ENCODE data around the gene SPATA19. TPM values are rescaled to one million over a fixed set of nuclear protein-coding genes. Genes with fewer than 3 reads are reported as not detected.

Gene SPATA19
- total RNA-seq, 1 experiment from 2014 or later = not detected

DNA sequence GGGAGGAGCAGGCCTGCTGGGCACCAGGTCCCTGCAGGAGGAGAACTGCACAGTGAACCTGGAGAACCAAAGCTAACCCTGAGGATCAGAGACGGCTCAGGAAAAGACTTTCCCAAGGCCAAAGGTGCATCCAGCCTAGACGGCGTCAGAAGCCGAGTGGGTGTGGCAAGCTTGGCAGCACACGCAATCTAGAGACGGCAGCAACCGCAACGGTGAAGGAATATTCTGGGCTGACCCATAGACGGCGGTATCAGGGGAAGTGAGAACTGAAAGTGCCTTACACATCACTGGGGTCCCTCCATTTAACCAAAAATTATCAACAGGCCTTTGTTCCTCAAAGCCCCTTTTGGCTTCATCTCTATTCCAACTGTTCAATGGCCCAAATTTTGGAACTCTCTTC, 26.2 kb downstream of the SPATA19 start:
- BruUV-seq (replicated peaks) = no TSS peak

DNA sequence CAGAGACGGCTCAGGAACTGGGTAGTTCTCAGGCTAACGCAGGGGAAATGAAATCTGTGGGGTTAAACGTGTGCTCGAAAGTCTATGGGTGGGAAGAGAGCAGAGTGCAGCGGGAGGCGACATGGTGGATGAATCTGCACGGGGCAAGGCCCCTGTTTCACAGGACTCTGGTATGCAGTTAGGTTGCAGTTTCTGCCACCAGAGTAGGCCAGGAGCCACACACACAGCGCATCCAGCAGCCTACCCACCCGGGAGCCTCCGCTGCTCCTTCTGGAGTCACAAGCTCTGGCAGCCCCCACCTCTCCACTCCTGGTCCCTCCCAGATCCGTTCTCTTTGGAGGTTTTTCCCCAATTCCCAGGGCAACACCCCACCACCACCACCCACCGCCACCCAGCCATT, 27.0 kb downstream of the SPATA19 start:
- H3K27me3 ChIP-seq (ENCODE audit: control insufficient read depth, insufficient read depth, low read length) = peaks cover under 1% of the 10 kb centered on the region; the same call in 1 of the 2 replicates
- no peak overlapping the region for H3K4me3 ChIP-seq (ENCODE audit: low read depth in 2 of 2, low read length in 2 of 2)
- intact Hi-C loops (cut with micrococcal nuclease; ENCODE audit: unreplicated experiment) = no loop called here
- no peaks in the 10 kb centered on the region for H3K36me3 ChIP-seq (ENCODE audit: control insufficient read depth, insufficient read depth, low read length)
- ATAC-seq (no peak), DNase-seq (ENCODE audit: low read depth, low spot score) (no peak)
- CTCF ChIA-PET = no interaction called here
- POLR2A ChIA-PET = no interaction called here
- H3K9me3 ChIP-seq (ENCODE audit: control insufficient read depth, insufficient read depth, low read depth, low read length) = no peaks in the 10 kb centered on the region
- BruUV-seq (replicated peaks) = no TSS peak
- in situ Hi-C loops (cut with HindIII; ENCODE audit: low pct_unique_long_range_greater_than_20kb, low sequenced_read_pairs) = no loop called here
- H3K4me1 ChIP-seq (ENCODE audit: control insufficient read depth, insufficient read depth, low read length) = no peaks in the 10 kb centered on the region
- no peak overlapping the region for H3K27ac ChIP-seq (ENCODE audit: low read length)
- TF ChIP-seq, protein P1, sequence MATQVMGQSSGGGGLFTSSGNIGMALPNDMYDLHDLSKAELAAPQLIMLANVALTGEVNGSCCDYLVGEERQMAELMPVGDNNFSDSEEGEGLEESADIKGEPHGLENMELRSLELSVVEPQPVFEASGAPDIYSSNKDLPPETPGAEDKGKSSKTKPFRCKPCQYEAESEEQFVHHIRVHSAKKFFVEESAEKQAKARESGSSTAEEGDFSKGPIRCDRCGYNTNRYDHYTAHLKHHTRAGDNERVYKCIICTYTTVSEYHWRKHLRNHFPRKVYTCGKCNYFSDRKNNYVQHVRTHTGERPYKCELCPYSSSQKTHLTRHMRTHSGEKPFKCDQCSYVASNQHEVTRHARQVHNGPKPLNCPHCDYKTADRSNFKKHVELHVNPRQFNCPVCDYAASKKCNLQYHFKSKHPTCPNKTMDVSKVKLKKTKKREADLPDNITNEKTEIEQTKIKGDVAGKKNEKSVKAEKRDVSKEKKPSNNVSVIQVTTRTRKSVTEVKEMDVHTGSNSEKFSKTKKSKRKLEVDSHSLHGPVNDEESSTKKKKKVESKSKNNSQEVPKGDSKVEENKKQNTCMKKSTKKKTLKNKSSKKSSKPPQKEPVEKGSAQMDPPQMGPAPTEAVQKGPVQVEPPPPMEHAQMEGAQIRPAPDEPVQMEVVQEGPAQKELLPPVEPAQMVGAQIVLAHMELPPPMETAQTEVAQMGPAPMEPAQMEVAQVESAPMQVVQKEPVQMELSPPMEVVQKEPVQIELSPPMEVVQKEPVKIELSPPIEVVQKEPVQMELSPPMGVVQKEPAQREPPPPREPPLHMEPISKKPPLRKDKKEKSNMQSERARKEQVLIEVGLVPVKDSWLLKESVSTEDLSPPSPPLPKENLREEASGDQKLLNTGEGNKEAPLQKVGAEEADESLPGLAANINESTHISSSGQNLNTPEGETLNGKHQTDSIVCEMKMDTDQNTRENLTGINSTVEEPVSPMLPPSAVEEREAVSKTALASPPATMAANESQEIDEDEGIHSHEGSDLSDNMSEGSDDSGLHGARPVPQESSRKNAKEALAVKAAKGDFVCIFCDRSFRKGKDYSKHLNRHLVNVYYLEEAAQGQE (IDR thresholded peaks at IDR 0.05; ENCODE audit: insufficient read depth in 1 of 2, low read depth in 2 of 2, low read length in 1 of 2) = no peak
- TF ChIP-seq, protein P2, sequence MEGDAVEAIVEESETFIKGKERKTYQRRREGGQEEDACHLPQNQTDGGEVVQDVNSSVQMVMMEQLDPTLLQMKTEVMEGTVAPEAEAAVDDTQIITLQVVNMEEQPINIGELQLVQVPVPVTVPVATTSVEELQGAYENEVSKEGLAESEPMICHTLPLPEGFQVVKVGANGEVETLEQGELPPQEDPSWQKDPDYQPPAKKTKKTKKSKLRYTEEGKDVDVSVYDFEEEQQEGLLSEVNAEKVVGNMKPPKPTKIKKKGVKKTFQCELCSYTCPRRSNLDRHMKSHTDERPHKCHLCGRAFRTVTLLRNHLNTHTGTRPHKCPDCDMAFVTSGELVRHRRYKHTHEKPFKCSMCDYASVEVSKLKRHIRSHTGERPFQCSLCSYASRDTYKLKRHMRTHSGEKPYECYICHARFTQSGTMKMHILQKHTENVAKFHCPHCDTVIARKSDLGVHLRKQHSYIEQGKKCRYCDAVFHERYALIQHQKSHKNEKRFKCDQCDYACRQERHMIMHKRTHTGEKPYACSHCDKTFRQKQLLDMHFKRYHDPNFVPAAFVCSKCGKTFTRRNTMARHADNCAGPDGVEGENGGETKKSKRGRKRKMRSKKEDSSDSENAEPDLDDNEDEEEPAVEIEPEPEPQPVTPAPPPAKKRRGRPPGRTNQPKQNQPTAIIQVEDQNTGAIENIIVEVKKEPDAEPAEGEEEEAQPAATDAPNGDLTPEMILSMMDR (IDR thresholded peaks at IDR 0.05) = no peak
- TF ChIP-seq TCF7L2 (IDR thresholded peaks at IDR 0.05; ENCODE audit: low read depth, low read length) (no peak), SIN3A (IDR thresholded peaks at IDR 0.05; ENCODE audit: borderline replicate concordance, insufficient read depth, low read depth, low read length) (no peak), POLR2AphosphoS5 (IDR thresholded peaks at IDR 0.05; ENCODE audit: low read depth, low read length) (no peak)

More for the DNA sequence above, 26.2 kb downstream of the SPATA19 start:
- intact Hi-C loops (cut with micrococcal nuclease; ENCODE audit: unreplicated experiment) = no loop called here
- Histone ChIP-seq H3K27ac (ENCODE audit: low read length) (no peak overlapping the region), H3K9me3 (ENCODE audit: control insufficient read depth, insufficient read depth, low read depth, low read length) (no peaks in the 10 kb centered on the region), H3K4me3 (ENCODE audit: low read depth in 2 of 2, low read length in 2 of 2) (no peak overlapping the region), H3K36me3 (ENCODE audit: control insufficient read depth, insufficient read depth, low read length) (no peaks in the 10 kb centered on the region), H3K27me3 (ENCODE audit: control insufficient read depth, insufficient read depth, low read length) (peaks cover 2% of the 10 kb centered on the region; the same call in 1 of the 2 replicates), H3K4me1 (ENCODE audit: control insufficient read depth, insufficient read depth, low read length) (no peaks in the 10 kb centered on the region)
- no peak for TF ChIP-seq POLR2AphosphoS5 (IDR thresholded peaks at IDR 0.05; ENCODE audit: low read depth, low read length)
- no peak for TF ChIP-seq SIN3A (IDR thresholded peaks at IDR 0.05; ENCODE audit: borderline replicate concordance, insufficient read depth, low read depth, low read length)
- TF ChIP-seq, protein P2 (IDR thresholded peaks at IDR 0.05) = no peak
- TF ChIP-seq TCF7L2 (IDR thresholded peaks at IDR 0.05; ENCODE audit: low read depth, low read length) = no peak
- TF ChIP-seq, protein P1 (IDR thresholded peaks at IDR 0.05; ENCODE audit: insufficient read depth in 1 of 2, low read depth in 2 of 2, low read length in 1 of 2) = no peak
- in situ Hi-C loops (cut with HindIII; ENCODE audit: low pct_unique_long_range_greater_than_20kb, low sequenced_read_pairs) = no loop called here
- no peak for DNase-seq (ENCODE audit: low read depth, low spot score)
- ChIA-PET POLR2A (no interaction called here), CTCF (no interaction called here)
- no peak for ATAC-seq
